NCI-H748 treated with DMSO at 0.1 percent for 48 hours (cell line): ENCODE data around the gene SSX2IP.
"Not testable (repeated sequence)": the region's sequence is repeated elsewhere in the genome, so short reads cannot be mapped to it uniquely, and the experiment has no call there.

Source experiments
- DNase-seq: peaks from one replicate; lab custom pipeline; 2025; lab: John Stamatoyannopoulos, UW

The SSX2IP gene, protein sequence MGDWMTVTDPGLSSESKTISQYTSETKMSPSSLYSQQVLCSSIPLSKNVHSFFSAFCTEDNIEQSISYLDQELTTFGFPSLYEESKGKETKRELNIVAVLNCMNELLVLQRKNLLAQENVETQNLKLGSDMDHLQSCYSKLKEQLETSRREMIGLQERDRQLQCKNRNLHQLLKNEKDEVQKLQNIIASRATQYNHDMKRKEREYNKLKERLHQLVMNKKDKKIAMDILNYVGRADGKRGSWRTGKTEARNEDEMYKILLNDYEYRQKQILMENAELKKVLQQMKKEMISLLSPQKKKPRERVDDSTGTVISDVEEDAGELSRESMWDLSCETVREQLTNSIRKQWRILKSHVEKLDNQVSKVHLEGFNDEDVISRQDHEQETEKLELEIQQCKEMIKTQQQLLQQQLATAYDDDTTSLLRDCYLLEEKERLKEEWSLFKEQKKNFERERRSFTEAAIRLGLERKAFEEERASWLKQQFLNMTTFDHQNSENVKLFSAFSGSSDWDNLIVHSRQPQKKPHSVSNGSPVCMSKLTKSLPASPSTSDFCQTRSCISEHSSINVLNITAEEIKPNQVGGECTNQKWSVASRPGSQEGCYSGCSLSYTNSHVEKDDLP

DNA sequence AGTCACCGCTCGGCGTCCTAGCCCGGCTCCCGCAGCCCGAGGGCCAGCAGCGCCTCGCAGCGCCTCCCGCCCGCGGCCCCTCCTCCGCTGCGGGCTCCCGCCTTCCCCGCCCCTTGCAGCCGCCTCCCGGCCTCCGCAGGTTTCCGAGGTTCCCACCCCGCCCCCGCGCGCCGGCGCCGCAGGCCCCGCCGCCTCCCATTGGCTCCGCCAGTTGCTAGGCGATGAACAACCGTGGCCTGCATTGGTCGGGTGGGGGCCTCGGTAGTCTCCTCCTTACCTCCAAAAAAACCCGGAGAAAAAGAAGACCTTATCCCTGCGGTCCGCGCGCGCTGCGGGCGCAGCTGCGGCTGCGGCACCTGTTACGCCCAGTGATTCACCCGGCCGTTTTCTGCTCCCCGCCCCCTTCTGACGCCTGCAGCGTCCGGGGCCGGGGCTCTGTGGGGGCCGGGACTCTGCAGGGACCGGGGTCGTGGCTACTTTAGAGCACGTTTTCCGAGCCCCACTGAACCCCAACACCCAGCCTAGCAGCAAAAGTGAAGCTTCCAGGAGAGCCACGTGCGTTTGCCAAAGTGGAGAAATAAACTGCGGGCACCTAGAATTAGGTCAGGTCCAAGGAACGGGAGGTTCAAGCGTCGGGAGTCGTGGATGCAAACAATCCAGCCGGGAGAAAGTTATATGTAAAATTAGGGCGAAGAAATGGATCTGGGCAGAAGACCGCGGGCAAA is at the start of gene SSX2IP:
Gene SSX2IP, minus strand, starts transcription at position 65 of the 725 bp plus-strand sequence. CDS start 19,242 bp downstream, outside the sequence.
- peak; percentile 90 for DNase-seq

DNA sequence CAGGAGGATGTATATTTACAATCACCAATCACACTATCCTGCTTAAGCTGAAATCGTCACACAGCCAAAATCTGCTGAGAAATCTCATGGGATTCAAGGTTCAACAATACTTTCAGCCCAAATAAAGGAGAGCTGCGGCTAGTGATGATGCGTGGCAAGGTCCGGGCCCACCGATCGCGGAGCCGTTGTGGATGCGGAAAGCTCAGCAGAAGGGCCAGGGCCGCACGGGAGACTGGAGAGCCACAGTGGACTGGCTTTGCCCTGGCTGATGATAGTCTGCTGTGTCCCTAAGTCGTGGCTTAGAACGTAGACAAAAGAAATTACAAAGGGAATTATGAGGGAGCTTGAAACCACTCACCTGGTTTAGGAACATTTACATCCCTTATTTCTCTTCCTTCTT is 48.0 kb upstream of the SSX2IP start:
- DNase-seq = no peak

GRCh38 chr1:84737590-84737989 is 47.3 kb upstream of the SSX2IP start:
- DNase-seq = no peak

DNA sequence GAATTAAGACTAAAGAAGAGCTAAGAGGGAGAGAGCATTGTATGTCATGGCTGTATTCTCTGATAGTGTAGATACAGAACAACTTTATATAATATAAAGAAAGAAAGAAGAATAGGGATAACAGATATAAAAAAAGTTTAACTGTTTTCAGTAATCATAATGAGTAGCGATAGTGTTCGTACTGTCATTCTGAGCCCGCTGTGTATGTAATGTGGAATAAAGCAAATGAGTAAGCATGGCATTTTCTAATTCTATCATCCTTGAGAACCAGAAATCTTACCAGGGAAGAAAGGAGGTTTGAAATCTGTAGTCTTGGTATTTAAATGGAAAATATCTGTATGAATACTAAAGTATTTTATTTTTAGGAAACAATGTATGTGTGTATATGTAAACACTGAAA is 46.7 kb upstream of the SSX2IP start:
- DNase-seq = no peak

DNA sequence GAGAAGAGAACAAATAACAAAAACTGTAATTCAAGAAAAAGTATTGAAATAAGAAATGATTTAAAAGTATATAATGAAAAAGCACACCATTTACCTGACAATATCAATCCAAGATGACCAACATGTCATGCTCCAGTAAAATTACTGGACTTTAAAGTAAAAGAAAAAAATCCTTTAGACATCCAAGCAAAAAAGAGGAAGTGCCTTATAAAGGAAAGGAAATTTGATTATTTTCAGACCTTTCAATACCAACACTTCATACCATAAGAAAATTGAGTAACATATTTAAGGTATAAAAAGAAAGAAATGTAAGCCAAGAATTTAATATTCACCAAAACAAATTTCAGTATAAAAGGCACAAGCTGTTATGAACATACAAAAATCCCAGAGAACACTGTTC is 46.2 kb upstream of the SSX2IP start:
- no peak for DNase-seq

DNA sequence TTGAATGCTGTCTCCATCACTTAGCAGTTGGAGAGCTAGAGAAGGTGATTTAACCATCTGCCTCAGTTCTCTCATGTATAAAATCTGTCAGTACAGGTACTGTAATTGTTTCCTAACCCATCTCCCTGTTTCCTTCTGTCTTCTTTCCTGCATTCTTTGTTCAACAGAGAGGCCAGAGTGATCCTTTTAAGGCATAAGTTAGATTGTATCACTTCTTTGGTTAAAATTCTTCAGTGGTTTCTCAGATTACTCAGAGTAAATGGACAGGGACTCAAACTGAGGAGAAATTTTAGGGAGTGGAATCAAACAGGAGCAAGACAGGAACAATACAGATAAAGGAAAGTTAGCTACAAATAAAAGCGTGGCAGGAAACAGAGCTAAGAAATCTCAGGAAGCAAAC is 45.2 kb upstream of the SSX2IP start:
- DNase-seq = no peak

- no peak for DNase-seq
Observed at GRCh38 chr1:84732520-84732919, 42.3 kb upstream of the SSX2IP start.

GRCh38 chr1:84731519-84731918 is 41.3 kb upstream of the SSX2IP start:
- DNase-seq = no peak

GRCh38 chr1:84727711-84728110 is 37.5 kb upstream of the SSX2IP start:
- peak; percentile 54 for DNase-seq

- no peak for DNase-seq
Observed at GRCh38 chr1:84726593-84727499, 36.6 kb upstream of the SSX2IP start.

GRCh38 chr1:84724128-84724860 is 34.0 kb upstream of the SSX2IP start:
- DNase-seq = no peak

DNA sequence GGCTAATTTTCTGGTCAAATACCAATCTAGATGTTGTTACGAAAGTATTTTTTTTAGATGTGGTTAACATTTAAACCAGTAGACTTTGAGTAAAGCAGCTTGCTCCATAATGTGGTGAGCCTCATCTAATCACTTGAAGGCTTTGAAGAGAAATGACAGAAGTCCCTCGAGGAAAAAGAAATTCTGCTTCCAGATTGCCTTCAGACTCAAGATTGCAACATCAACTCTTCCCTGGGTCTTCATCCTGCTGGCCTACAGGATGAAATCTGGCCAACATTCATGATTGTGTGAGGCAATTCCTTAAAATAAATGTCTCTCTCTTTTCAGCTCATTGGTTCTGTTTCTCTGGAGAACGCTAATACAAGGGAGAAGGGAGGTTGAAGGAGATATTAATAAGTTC is 32.5 kb upstream of the SSX2IP start:
- no peak for DNase-seq

DNA sequence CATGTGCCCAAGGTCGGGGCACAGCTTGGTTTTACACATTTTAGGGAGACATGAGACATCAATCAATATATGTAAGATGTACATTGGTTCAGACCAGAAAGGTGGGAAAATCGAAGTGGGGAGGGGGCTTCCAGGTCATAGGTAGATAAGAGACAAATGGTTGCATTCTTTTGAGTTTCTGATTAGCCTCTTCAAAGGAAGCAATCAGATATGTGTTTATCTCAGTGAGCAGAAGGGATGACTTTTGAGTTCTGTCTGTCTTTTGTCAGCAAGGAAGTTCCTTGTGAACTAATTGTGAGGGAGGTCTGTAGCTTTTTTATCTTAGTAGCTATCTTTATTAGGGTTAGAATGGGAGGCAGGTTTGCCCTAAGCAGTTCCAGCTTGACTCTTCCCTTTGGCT is 31.6 kb upstream of the SSX2IP start:
- DNase-seq = not testable (repeated sequence)

DNA sequence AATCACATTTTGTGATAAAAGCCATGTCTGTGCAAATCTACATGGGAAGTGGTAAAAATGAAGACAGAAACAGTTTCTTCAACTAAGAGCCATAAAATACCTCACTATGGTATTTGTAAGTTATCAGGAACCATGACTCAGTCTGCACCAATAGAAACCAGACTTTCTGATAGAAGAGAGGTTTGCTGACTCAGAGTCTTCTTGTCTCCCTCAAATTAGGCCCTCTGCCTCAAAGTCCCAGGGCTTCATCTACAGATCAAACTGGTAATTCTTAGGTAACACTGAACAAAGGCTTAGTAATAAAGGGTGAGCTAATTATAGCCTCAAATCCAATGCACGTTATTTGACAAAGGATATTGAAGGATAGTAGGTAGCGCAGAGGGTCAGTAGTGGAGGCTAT is 30.9 kb upstream of the SSX2IP start:
- no peak for DNase-seq

DNA sequence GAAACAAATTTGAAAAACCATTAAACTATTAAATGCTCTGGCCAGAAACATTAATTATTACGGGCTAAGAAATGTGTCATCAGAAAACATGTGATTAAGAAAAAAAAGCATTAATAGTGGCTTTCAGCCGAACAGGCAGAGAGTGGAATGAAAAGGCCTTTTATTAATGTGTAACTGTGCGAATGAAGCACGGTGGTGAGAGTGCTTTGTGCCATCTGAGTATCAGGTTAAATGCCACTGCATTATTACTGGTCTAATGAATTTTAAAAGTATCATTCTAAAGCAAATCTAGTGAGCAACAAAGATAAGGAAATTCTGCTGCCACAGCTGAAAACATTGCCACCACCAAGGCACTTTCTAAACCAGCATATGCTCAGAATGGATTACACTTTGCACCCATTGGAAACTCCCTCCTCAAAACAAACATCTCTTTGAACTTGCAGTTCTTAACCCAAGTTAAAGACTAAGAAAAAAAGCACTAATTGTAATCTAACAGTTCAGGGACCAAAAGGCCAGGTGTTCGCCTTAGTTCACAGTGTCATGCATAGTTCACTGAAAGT is 30.0 kb upstream of the SSX2IP start:
- DNase-seq = no peak

DNA sequence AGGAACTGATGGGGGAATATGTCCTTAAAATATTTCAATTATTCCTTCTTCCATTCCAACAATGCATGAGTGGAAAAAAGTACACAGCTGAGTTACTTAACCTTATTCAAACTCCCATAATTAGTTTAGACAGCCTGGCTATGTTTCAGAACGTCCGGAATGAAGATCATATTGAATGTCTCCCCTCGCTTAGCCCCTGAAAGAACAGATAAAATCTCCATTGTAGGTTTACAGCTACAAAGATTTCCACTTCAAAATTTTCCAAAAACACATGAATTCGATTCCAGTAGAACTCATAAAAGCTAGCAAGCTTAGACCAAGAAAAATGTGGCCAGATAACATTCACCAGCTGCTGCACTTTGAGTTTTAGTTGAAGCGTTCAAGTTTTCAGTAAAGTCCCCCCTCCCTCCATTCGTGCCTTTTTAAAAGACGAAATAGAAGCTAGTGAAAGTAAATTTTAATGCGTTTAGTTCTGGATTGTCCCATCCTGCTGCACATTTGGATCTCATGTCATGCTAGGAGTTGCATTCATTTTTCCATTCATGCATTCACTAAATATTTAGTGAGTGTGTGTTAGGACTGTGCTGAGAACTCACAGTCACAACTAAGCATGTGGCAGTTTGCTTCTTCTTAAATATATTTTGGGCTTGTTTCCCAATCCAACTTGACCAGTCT is 29.4 kb upstream of the SSX2IP start:
- no peak for DNase-seq

GRCh38 chr1:84715342-84716019 is 25.2 kb upstream of the SSX2IP start:
- peak; percentile 9 for DNase-seq

DNA sequence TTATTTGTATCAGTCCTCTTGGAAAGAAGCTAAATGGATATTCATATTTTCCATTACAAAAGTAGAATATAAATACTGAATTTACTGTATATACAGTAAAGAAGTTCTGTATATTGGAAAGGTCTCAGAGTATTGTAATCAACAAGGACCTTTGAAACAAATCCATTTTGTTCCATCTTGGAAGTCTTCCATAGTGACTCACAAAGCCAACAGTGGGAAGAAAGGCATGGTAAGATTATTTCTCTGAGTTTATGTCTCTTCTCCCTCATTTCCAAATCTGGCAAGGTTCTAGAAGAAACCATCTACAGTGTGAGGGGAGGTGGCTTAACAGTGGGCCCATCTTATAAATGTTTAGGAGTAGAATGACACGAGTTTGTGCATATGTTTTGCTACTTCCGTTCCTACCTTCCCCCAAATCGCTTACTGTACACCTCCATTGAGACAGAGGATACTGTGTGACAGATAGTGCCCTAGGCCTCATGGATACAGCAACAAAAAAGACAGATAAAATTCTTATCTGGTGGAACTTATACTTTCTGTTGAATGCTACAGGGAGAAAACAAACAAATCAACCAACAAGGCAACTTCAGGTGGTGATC is 22.1 kb upstream of the SSX2IP start:
- DNase-seq = no peak

- no peak for DNase-seq
Observed at GRCh38 chr1:84711869-84712268, 21.6 kb upstream of the SSX2IP start.
